ENCODE results near the gene MYO18B. TPM values are rescaled to one million over a fixed set of nuclear protein-coding genes. Genes with fewer than 3 reads are reported as not detected.

Gene MYO18B
- total and polyA plus RNA-seq, 2 of the 4 experiments (the other 2 are of a cell fraction): under 0.01 TPM; not detected in 1

DNA sequence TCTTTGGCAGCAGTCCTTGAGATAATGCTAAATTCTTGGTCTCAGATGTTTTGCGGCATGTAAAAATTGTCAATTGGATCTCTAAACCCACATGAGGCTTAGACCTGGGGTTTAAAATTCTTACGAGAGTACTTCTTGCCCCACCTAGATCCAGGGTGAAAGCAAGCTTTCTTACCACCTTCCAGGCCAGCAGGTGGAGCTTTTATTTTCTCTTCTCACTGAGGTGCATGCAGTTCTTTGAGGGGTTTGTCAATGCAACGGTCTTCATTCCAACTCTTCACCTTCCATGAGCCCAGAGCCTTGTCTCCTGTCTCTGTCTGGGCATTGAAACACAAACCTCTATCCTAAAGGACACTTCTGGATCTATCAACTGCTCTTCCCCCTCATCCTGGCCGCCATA, 154.1 kb downstream of the MYO18B start:
- Histone ChIP-seq H3K56ac (ENCODE audit: extremely low read depth, insufficient read depth, low read length) (no peak overlapping the region), H3K9ac (ENCODE audit: low read depth, low read length) (no peak overlapping the region), H3K36me3 (ENCODE audit: control insufficient read depth, insufficient read depth, low read length) (no peaks in the 10 kb centered on the region), H4K5ac (ENCODE audit: low read depth, low read length) (no peak overlapping the region), H3K4ac (ENCODE audit: low read depth, low read length) (no peak overlapping the region), H2AK5ac (ENCODE audit: low read depth, low read length) (no peak overlapping the region), H3K79me1 (ENCODE audit: low read depth in 1 of 2, low read length in 2 of 2) (no peaks in the 10 kb centered on the region), H3K4me3 (ENCODE audit: insufficient read depth, low read depth, low read length) (no peak overlapping the region), H2AK9ac (replicated peaks; ENCODE audit: low read depth, low read length, poor library complexity) (no peak overlapping the region), H3K14ac (replicated peaks; ENCODE audit: low read depth, low read length) (no peak overlapping the region), H4K8ac (ENCODE audit: low read depth in 2 of 2, low read length in 2 of 2) (no peak overlapping the region), H3K27me3 (ENCODE audit: control insufficient read depth, insufficient read depth, low read length) (no peaks in the 10 kb centered on the region), H3K18ac (ENCODE audit: low read depth, low read length) (no peak overlapping the region), H2AFZ (replicated peaks; ENCODE audit: low read length, poor library complexity) (no peak overlapping the region), H3K9me3 (ENCODE audit: control insufficient read depth, insufficient read depth, low read length) (peaks cover 13% of the 10 kb centered on the region), H3K27ac (ENCODE audit: insufficient read depth, low read length) (no peak overlapping the region), H3K23ac (ENCODE audit: low read depth, low read length) (no peak overlapping the region), H3K9me1 (ENCODE audit: insufficient read depth, low read length) (no peaks in the 10 kb centered on the region), H2BK15ac (ENCODE audit: low read depth, low read length) (no peak overlapping the region), H2BK20ac (ENCODE audit: low read depth, low read length) (no peak overlapping the region), H4K91ac (ENCODE audit: insufficient read depth, low read depth, low read length) (no peak overlapping the region), H3K4me2 (ENCODE audit: low read depth, low read length) (no peak overlapping the region), H3K4me1 (ENCODE audit: control insufficient read depth, insufficient read depth, low read length) (no peaks in the 10 kb centered on the region), H2BK5ac (ENCODE audit: low read depth, low read length, poor library complexity, severe bottlenecking) (no peak overlapping the region), H4K20me1 (ENCODE audit: insufficient read depth, low read length) (no peaks in the 10 kb centered on the region), H2BK120ac (ENCODE audit: low read depth, low read length) (no peak overlapping the region)
- DNase-seq: no peak
- BruUV-seq (replicated peaks): no TSS peak
- WGBS, 2 experiments (ENCODE audit: extremely low coverage in 2 of 2, insufficient read length in 1 of 2): no CpG with 5 or more reads among the region's 4 CpGs
- no peak for ATAC-seq (ENCODE audit: low read depth)
- CTCF ChIA-PET: no interaction called here
- dilution Hi-C loops (cut with HindIII; ENCODE audit: low sequenced_read_pairs, unreplicated experiment) (no loop called here), intact Hi-C loops (cut with micrococcal nuclease) (no loop called here), in situ Hi-C loops (cut with MboI; ENCODE audit: low sequenced_read_pairs) (no loop called here)
- TF ChIP-seq MAFK (IDR thresholded peaks at IDR 0.05; ENCODE audit: low read depth, low read length) (no peak), FOS (IDR thresholded peaks at IDR 0.05; ENCODE audit: low read depth, low read length) (no peak), BHLHE40 (IDR thresholded peaks at IDR 0.05; ENCODE audit: low read depth, low read length) (no peak), MAZ (IDR thresholded peaks at IDR 0.05; ENCODE audit: borderline replicate concordance, low read depth, low read length) (no peak), NFE2L2 (IDR thresholded peaks at IDR 0.05; ENCODE audit: low read depth, low read length) (no peak), CHD1 (IDR thresholded peaks at IDR 0.05; ENCODE audit: low read depth, low read length) (no peak), RAD21 (IDR thresholded peaks at IDR 0.05; ENCODE audit: low read length) (no peak), CEBPB (IDR thresholded peaks at IDR 0.05; ENCODE audit: low read depth, low read length) (no peak), MXI1 (IDR thresholded peaks at IDR 0.05; ENCODE audit: borderline replicate concordance, low read depth, low read length) (no peak), RCOR1 (IDR thresholded peaks at IDR 0.05; ENCODE audit: insufficient replicate concordance, low read length) (no peak)
- TF ChIP-seq, protein P1, sequence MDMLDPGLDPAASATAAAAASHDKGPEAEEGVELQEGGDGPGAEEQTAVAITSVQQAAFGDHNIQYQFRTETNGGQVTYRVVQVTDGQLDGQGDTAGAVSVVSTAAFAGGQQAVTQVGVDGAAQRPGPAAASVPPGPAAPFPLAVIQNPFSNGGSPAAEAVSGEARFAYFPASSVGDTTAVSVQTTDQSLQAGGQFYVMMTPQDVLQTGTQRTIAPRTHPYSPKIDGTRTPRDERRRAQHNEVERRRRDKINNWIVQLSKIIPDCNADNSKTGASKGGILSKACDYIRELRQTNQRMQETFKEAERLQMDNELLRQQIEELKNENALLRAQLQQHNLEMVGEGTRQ (IDR thresholded peaks at IDR 0.05; ENCODE audit: low read depth, low read length): no peak
- POLR2A ChIA-PET (ENCODE audit: unreplicated experiment): no interaction called here
